ENCODE results near the gene IGFBPL1. TPM values are rescaled to one million over a fixed set of nuclear protein-coding genes. Genes with fewer than 3 reads are reported as not detected.

Gene IGFBPL1
- total and polyA plus RNA-seq, 2 of the 13 experiments (the other 11 are each of a cell fraction or from before 2014, with no cell fraction given) = 0.24 TPM; not detected in 1

DNA sequence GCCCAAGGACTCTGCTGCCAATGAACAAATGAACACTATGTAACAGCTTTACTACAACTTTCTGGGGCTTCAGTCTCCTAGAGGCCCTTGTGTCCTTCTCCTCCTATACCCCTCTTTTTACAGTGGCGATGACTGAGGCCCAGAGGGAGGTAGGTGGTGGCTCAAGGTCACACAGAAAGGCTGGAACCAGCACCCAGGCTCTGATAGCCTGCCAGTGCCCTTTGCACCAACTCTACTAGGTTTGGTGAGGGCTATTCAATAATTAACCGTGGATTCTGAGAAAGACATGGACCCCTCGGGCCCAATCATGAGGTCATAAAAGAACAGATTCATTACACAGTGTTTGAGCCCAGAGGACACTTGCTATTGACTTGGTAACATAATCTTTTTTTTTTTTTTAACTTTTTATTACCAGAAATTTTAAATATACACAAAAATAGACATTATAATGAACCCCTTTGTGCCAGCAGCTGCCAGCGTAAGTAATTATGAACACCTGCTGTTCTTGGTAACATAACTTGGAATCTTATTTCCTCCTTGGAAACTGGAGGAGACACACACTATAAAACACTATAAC, 37.8 kb downstream of the IGFBPL1 start (continued):
- TF ChIP-seq, protein P1, sequence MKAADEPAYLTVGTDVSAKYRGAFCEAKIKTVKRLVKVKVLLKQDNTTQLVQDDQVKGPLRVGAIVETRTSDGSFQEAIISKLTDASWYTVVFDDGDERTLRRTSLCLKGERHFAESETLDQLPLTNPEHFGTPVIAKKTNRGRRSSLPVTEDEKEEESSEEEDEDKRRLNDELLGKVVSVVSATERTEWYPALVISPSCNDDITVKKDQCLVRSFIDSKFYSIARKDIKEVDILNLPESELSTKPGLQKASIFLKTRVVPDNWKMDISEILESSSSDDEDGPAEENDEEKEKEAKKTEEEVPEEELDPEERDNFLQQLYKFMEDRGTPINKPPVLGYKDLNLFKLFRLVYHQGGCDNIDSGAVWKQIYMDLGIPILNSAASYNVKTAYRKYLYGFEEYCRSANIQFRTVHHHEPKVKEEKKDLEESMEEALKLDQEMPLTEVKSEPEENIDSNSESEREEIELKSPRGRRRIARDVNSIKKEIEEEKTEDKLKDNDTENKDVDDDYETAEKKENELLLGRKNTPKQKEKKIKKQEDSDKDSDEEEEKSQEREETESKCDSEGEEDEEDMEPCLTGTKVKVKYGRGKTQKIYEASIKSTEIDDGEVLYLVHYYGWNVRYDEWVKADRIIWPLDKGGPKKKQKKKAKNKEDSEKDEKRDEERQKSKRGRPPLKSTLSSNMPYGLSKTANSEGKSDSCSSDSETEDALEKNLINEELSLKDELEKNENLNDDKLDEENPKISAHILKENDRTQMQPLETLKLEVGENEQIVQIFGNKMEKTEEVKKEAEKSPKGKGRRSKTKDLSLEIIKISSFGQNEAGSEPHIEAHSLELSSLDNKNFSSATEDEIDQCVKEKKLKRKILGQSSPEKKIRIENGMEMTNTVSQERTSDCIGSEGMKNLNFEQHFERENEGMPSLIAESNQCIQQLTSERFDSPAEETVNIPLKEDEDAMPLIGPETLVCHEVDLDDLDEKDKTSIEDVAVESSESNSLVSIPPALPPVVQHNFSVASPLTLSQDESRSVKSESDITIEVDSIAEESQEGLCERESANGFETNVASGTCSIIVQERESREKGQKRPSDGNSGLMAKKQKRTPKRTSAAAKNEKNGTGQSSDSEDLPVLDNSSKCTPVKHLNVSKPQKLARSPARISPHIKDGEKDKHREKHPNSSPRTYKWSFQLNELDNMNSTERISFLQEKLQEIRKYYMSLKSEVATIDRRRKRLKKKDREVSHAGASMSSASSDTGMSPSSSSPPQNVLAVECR (CRISPR knock-in tag; IDR thresholded peaks at IDR 0.05; ENCODE audit: borderline replicate concordance) = peak; percentile 30; the same call in 1 of the 2 replicates
- TF ChIP-seq ZNF333 (CRISPR knock-in tag; IDR thresholded peaks at IDR 0.05; ENCODE audit: borderline replicate concordance) (no peak), DR1 (CRISPR knock-in tag; IDR thresholded peaks at IDR 0.05) (no peak), KDM1A (CRISPR knock-in tag; IDR thresholded peaks at IDR 0.05) (no peak), ZNF879 (CRISPR knock-in tag; IDR thresholded peaks at IDR 0.05) (no peak), FOXC1 (CRISPR knock-in tag; IDR thresholded peaks at IDR 0.05; ENCODE audit: borderline replicate concordance) (no peak), MED8 (CRISPR knock-in tag; IDR thresholded peaks at IDR 0.05; ENCODE audit: insufficient replicate concordance) (no peak), ZNF160 (CRISPR knock-in tag; IDR thresholded peaks at IDR 0.05) (no peak), ZIK1 (CRISPR knock-in tag; IDR thresholded peaks at IDR 0.05; ENCODE audit: borderline replicate concordance, low read depth) (no peak), KAT2B (IDR thresholded peaks at IDR 0.05; ENCODE audit: borderline replicate concordance, low read depth, low read length) (no peak), ZNF570 (CRISPR knock-in tag; IDR thresholded peaks at IDR 0.05; ENCODE audit: borderline replicate concordance) (no peak), ZNF234 (CRISPR knock-in tag; conservative IDR thresholded peaks at IDR 0.05) (no peak), HDAC1 (CRISPR knock-in tag; IDR thresholded peaks at IDR 0.05) (peak; percentile 51; the same call in 1 of the 2 replicates), NR2C2 (CRISPR knock-in tag; IDR thresholded peaks at IDR 0.05; ENCODE audit: borderline replicate concordance) (no peak), SKI (IDR thresholded peaks at IDR 0.05; ENCODE audit: partially characterized antibody) (no peak), SMAD3 (CRISPR knock-in tag; IDR thresholded peaks at IDR 0.05) (peak; percentile 19; the same call in 1 of the 2 replicates), SMYD3 (CRISPR knock-in tag; IDR thresholded peaks at IDR 0.05) (no peak), ZNF547 (CRISPR knock-in tag; IDR thresholded peaks at IDR 0.05) (no peak), JUND (CRISPR knock-in tag; IDR thresholded peaks at IDR 0.05) (no peak), ZNF431 (CRISPR knock-in tag; IDR thresholded peaks at IDR 0.05; ENCODE audit: borderline replicate concordance, low read depth) (no peak), ZNF10 (CRISPR knock-in tag; IDR thresholded peaks at IDR 0.05; ENCODE audit: borderline replicate concordance, low read depth) (no peak), ZNF792 (CRISPR knock-in tag; IDR thresholded peaks at IDR 0.05) (peak; percentile 23; the same call in 1 of the 2 replicates)
- TF ChIP-seq, protein P2, sequence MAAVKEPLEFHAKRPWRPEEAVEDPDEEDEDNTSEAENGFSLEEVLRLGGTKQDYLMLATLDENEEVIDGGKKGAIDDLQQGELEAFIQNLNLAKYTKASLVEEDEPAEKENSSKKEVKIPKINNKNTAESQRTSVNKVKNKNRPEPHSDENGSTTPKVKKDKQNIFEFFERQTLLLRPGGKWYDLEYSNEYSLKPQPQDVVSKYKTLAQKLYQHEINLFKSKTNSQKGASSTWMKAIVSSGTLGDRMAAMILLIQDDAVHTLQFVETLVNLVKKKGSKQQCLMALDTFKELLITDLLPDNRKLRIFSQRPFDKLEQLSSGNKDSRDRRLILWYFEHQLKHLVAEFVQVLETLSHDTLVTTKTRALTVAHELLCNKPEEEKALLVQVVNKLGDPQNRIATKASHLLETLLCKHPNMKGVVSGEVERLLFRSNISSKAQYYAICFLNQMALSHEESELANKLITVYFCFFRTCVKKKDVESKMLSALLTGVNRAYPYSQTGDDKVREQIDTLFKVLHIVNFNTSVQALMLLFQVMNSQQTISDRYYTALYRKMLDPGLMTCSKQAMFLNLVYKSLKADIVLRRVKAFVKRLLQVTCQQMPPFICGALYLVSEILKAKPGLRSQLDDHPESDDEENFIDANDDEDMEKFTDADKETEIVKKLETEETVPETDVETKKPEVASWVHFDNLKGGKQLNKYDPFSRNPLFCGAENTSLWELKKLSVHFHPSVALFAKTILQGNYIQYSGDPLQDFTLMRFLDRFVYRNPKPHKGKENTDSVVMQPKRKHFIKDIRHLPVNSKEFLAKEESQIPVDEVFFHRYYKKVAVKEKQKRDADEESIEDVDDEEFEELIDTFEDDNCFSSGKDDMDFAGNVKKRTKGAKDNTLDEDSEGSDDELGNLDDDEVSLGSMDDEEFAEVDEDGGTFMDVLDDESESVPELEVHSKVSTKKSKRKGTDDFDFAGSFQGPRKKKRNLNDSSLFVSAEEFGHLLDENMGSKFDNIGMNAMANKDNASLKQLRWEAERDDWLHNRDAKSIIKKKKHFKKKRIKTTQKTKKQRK (IDR thresholded peaks at IDR 0.05; ENCODE audit: low read length) = no peak
- TF ChIP-seq, protein P3, sequence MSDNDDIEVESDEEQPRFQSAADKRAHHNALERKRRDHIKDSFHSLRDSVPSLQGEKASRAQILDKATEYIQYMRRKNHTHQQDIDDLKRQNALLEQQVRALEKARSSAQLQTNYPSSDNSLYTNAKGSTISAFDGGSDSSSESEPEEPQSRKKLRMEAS (IDR thresholded peaks at IDR 0.05) = peak; percentile 55

Data from HepG2 (cell line).